Inferior parietal cortex (tissue), 1 donor: Measurements from ENCODE around the gene PSG1.
A peak's percentile ranks its signal among the peaks of the same experiment; 100 is the strongest.
"Not testable (repeated sequence)": the region's sequence is repeated elsewhere in the genome, so short reads cannot be mapped to it uniquely, and the experiment has no call there.

Experiments
- DNase-seq: peaks from one replicate; pipeline ENCODE4 v3.0.0-alpha.2; 2016; ENCODE audit errors: extremely low spot score

Gene PSG1

GRCh38 chr19:42881279-42881678, 1.8 kb upstream of the PSG1 start:
- DNase-seq: not testable (repeated sequence)

DNA sequence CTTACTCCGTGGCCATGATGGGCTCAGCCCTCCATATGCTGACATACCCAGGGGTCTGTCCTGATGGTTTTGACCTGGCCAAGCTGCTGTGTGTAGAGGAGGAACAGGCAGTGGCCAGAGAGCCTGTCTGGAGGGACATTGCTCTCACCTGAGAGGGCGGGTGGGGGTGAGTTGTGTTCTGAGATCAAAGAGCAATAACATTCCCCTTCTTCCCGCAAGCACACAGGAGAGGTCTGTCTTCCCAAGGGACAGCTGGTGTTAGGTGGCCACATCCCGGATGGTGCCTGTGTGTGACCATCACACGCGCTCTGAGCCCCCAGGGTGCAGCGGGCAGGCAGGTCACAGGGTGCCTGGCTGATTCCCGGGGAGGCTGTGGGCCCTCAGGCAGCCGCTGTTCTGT, 1.1 kb upstream of the PSG1 start:
- not testable (repeated sequence) for DNase-seq

GRCh38 chr19:42876596-42876995, 2.9 kb downstream of the PSG1 start:
- DNase-seq: not testable (repeated sequence)

DNA sequence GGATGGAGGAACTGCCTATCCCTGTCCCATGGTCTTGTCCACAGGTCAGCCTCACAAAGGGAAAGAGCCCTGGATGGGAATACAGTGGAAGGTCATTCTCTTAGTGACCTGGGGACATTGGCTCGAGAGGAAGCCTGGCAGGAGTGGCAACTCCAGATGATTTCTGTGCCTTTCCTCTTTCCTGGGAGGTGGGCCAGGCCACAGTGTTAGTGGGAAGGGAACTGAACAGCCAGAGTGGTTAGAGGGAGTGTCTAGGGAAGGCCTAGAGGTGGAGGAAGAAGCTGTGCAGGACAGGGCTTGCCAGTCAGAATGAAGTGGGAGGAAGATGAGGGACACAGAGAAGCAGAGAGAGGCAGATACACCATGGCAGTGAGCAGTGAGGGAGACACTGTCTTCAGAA, 3.6 kb downstream of the PSG1 start:
- not testable (repeated sequence) for DNase-seq

- not testable (repeated sequence) for DNase-seq
Observed at GRCh38 chr19:42874901-42875813, 4.4 kb downstream of the PSG1 start.

- DNase-seq: not testable (repeated sequence)
Observed at GRCh38 chr19:42874136-42874535, 5.4 kb downstream of the PSG1 start.

GRCh38 chr19:42872608-42873007, 6.9 kb downstream of the PSG1 start:
- DNase-seq: no peak

- no peak for DNase-seq
Observed at GRCh38 chr19:42857544-42857867, 22.0 kb downstream of the PSG1 start.

GRCh38 chr19:42856866-42857543, 22.5 kb downstream of the PSG1 start:
- DNase-seq: not testable (repeated sequence)

GRCh38 chr19:42854745-42855144, 24.8 kb downstream of the PSG1 start:
- DNase-seq: not testable (repeated sequence)

DNA sequence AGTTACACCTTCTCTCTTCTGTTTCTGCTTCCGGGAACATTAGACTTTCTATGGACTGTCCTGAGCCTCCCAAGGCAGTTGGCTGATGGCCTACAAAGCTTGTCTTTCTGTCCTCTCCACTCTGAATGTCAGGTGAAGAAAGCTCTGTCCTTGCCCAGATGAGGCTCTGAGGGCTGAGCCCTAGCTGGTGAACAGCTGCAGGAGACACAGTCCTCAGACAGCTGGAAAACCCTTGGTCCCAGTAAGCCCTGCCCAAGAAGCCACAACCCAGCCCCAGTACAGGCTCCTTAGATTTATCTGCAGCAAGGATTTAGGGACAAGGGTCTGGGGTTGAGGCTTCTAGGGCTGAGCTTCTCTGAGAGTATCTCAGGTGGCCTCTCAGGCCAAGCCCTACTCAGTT, 26.3 kb downstream of the PSG1 start:
- DNase-seq: not testable (repeated sequence)

- DNase-seq: not testable (repeated sequence)
Observed at GRCh38 chr19:42852821-42853220, 26.7 kb downstream of the PSG1 start.

GRCh38 chr19:42851718-42852280, 27.7 kb downstream of the PSG1 start:
- not testable (repeated sequence) for DNase-seq

GRCh38 chr19:42850981-42851717, 28.4 kb downstream of the PSG1 start:
- no peak for DNase-seq

DNA sequence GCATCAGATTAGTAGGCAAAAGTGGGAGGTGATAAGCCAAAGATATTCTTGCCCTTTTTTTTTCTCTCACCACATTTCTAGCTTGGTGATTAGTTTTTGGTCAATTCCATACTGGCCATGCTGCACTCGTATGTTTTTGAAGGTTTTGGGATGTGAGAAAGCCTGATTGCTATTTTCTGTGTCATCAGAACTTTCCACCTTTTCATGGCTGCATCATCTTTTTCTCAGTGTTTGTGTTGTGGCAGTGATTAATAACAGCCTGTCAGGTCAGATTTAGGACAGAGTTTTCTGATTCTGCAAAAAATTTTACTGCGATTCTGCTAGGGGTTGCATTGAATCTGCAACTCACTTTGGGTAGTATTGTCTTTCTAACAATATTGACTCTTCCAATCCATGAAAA, 32.9 kb downstream of the PSG1 start:
- no peak for DNase-seq

- DNase-seq: not testable (repeated sequence)
Observed at GRCh38 chr19:42843631-42844030, 35.9 kb downstream of the PSG1 start.

DNA sequence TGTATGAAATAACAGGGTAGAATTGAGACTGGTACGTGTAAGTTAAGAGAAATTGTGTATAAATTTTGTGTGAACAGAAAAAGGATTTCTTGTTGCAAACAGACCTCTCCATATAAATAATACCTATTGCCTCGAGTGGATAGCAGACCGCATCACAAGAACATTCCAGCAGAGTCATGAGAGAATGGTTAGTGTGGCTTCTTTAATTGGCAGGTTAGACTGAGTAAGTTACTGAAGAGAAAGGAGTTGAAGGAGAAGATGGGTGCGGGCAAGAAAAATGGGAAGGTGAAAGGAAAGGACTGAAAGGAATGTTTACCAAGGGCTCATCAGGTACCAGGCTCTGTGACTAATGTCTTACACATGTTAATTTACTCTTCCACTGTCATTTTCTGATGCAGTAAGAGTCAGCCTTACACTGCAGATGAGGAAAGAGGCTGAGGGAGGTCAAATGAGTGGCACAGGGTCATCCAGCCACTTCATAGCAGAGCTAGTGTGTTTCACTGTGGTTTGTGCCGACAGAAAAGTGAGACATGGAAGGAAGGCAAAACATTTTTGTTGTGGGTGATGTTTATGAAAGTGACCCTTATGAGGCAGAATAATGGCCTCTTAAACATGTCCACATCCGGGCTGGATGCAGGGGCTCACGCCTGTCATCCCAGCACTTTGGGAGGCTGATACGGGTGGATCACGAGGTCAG, 46.6 kb downstream of the PSG1 start:
- not testable (repeated sequence) for DNase-seq

- DNase-seq: not testable (repeated sequence)
Observed at GRCh38 chr19:42832023-42832680, 47.4 kb downstream of the PSG1 start.

- DNase-seq: peak; percentile 38
Observed at GRCh38 chr19:42831221-42832019, 48.1 kb downstream of the PSG1 start.
